ENCODE data around the gene PTP4A2.

DNA sequence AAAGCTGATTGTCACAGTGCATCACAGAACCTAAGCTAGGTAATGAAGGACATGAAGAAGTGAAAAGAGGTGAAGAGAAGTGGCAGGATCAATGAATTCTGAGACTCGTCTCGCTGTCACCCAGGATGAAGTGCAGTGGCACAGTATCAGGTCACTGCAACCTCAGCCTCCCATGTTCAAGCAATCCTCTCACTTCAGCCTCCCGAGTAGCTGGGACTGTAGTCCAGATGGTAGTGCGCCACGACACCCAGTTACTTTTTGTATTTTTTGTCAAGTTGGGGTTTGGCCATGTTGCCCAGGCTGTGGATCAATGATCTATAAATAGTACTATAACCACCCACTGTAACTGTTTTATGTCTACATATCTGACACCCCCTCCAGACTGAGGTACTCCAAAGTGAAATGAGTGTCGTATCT is 33.1 kb downstream of the PTP4A2 start:
- TF ChIP-seq POLR2A (IDR thresholded peaks at IDR 0.05; ENCODE audit: low read depth) (no peak), EP300 (IDR thresholded peaks at IDR 0.05) (no peak)
- TF ChIP-seq, protein P1, sequence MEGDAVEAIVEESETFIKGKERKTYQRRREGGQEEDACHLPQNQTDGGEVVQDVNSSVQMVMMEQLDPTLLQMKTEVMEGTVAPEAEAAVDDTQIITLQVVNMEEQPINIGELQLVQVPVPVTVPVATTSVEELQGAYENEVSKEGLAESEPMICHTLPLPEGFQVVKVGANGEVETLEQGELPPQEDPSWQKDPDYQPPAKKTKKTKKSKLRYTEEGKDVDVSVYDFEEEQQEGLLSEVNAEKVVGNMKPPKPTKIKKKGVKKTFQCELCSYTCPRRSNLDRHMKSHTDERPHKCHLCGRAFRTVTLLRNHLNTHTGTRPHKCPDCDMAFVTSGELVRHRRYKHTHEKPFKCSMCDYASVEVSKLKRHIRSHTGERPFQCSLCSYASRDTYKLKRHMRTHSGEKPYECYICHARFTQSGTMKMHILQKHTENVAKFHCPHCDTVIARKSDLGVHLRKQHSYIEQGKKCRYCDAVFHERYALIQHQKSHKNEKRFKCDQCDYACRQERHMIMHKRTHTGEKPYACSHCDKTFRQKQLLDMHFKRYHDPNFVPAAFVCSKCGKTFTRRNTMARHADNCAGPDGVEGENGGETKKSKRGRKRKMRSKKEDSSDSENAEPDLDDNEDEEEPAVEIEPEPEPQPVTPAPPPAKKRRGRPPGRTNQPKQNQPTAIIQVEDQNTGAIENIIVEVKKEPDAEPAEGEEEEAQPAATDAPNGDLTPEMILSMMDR (IDR thresholded peaks at IDR 0.05), result no peak
